Measurements from ENCODE around the gene PTGER4.

Gene PTGER4

GRCh38 chr5:40733879-40734563, 54.3 kb downstream of the PTGER4 start:
- H3K36me3 ChIP-seq (ENCODE audit: control insufficient read depth in 1 of 2, insufficient read depth in 2 of 2, low read length in 2 of 2) = no peaks in the 10 kb centered on the region
- peaks cover 20 to 25% of the 10 kb centered on the region in 2 donors for H3K4me1 ChIP-seq (ENCODE audit: control insufficient read depth in 1 of 2, insufficient read depth in 2 of 2, low read length in 2 of 2)
- H3K27ac ChIP-seq (ENCODE audit: low read length) = no peak overlapping the region
- no peaks in the 10 kb centered on the region for H3K27me3 ChIP-seq (ENCODE audit: low read depth, low read length)
- no peaks in the 10 kb centered on the region for H3K9me3 ChIP-seq (ENCODE audit: control insufficient read depth in 1 of 2, low read length in 2 of 2)
- no peak overlapping the region for H3K4me3 ChIP-seq (ENCODE audit: low read depth in 1 of 2, low read length in 2 of 2)

- Histone ChIP-seq H3K27me3 (ENCODE audit: low read depth, low read length) (no peaks in the 10 kb centered on the region), H3K9me3 (ENCODE audit: control insufficient read depth in 1 of 2, low read length in 2 of 2) (no peaks in the 10 kb centered on the region), H3K4me1 (ENCODE audit: control insufficient read depth in 1 of 2, insufficient read depth in 2 of 2, low read length in 2 of 2) (peaks cover 20 to 25% of the 10 kb centered on the region in 2 donors), H3K27ac (ENCODE audit: low read length) (no peak overlapping the region), H3K36me3 (ENCODE audit: control insufficient read depth in 1 of 2, insufficient read depth in 2 of 2, low read length in 2 of 2) (peaks cover 0 to 6% of the 10 kb centered on the region in 2 donors), H3K4me3 (ENCODE audit: low read depth in 1 of 2, low read length in 2 of 2) (no peak overlapping the region)
Observed at GRCh38 chr5:40734986-40735385, 55.3 kb downstream of the PTGER4 start.

GRCh38 chr5:40735609-40736008, 55.9 kb downstream of the PTGER4 start:
- H3K4me1 ChIP-seq (ENCODE audit: control insufficient read depth in 1 of 2, insufficient read depth in 2 of 2, low read length in 2 of 2) = peaks cover 20 to 25% of the 10 kb centered on the region in 2 donors
- no peaks in the 10 kb centered on the region for H3K9me3 ChIP-seq (ENCODE audit: control insufficient read depth in 1 of 2, low read length in 2 of 2)
- H3K36me3 ChIP-seq (ENCODE audit: control insufficient read depth in 1 of 2, insufficient read depth in 2 of 2, low read length in 2 of 2) = peaks cover 0 to 9% of the 10 kb centered on the region in 2 donors
- no peaks in the 10 kb centered on the region for H3K27me3 ChIP-seq (ENCODE audit: low read depth, low read length)
- H3K27ac ChIP-seq (ENCODE audit: low read length) = no peak overlapping the region
- H3K4me3 ChIP-seq (ENCODE audit: low read depth in 1 of 2, low read length in 2 of 2) = no peak overlapping the region

GRCh38 chr5:40736103-40736875, 56.6 kb downstream of the PTGER4 start:
- H3K27me3 ChIP-seq (ENCODE audit: low read depth, low read length) = no peaks in the 10 kb centered on the region
- H3K27ac ChIP-seq (ENCODE audit: low read length) = no peak overlapping the region
- H3K9me3 ChIP-seq (ENCODE audit: control insufficient read depth in 1 of 2, low read length in 2 of 2) = no peaks in the 10 kb centered on the region
- peaks cover 3 to 13% of the 10 kb centered on the region in 2 donors for H3K36me3 ChIP-seq (ENCODE audit: control insufficient read depth in 1 of 2, insufficient read depth in 2 of 2, low read length in 2 of 2)
- H3K4me3 ChIP-seq (ENCODE audit: low read depth in 1 of 2, low read length in 2 of 2) = no peak overlapping the region
- peaks cover 20 to 21% of the 10 kb centered on the region in 2 donors for H3K4me1 ChIP-seq (ENCODE audit: control insufficient read depth in 1 of 2, insufficient read depth in 2 of 2, low read length in 2 of 2)

GRCh38 chr5:40738502-40738901, 58.8 kb downstream of the PTGER4 start:
- Histone ChIP-seq H3K9me3 (ENCODE audit: control insufficient read depth in 1 of 2, low read length in 2 of 2) (no peaks in the 10 kb centered on the region), H3K4me3 (ENCODE audit: low read depth in 1 of 2, low read length in 2 of 2) (no peak overlapping the region), H3K4me1 (ENCODE audit: control insufficient read depth in 1 of 2, insufficient read depth in 2 of 2, low read length in 2 of 2) (peaks cover 18% of the 10 kb centered on the region in 2 donors), H3K27ac (ENCODE audit: low read length) (no peak overlapping the region), H3K27me3 (ENCODE audit: low read depth, low read length) (no peaks in the 10 kb centered on the region), H3K36me3 (ENCODE audit: control insufficient read depth in 1 of 2, insufficient read depth in 2 of 2, low read length in 2 of 2) (peaks cover 5 to 19% of the 10 kb centered on the region in 2 donors)
